GM19351 (cell line): ENCODE results near the gene LMBR1L.
"Not testable (repeated sequence)": the region's sequence is repeated elsewhere in the genome, so short reads cannot be mapped to it uniquely, and the experiment has no call there.

ENCODE experiments used
- ATAC-seq: cut with Tn5 transposase; IDR thresholded peaks from one replicate; pipeline ENCODE4 v1.9.1; 2021; ENCODE audit warnings: mild to moderate bottlenecking, moderate library complexity; ENCODE audit not compliant: unreplicated experiment

LMBR1L gene

GRCh38 chr12:49110464-49111155 is at the start of gene LMBR1L:
Gene LMBR1L, minus strand, starts transcription at chr12:49110847. Its CDS starts 292 bp downstream, at chr12:49110555.
- ATAC-seq: peak; percentile 97

GRCh38 chr12:49160399-49160798 is 49.8 kb upstream of the LMBR1L start:
- ATAC-seq: no peak

GRCh38 chr12:49154221-49154620 is 43.6 kb upstream of the LMBR1L start:
- no peak for ATAC-seq

- ATAC-seq: no peak
Observed at GRCh38 chr12:49147384-49147783, 36.7 kb upstream of the LMBR1L start.

- ATAC-seq: no peak
Observed at GRCh38 chr12:49146406-49146805, 35.8 kb upstream of the LMBR1L start.

GRCh38 chr12:49144384-49144783 is 33.7 kb upstream of the LMBR1L start:
- ATAC-seq: no peak

GRCh38 chr12:49138999-49139398 is 28.4 kb upstream of the LMBR1L start:
- no peak for ATAC-seq

GRCh38 chr12:49138587-49138986 is 27.9 kb upstream of the LMBR1L start:
- no peak for ATAC-seq

GRCh38 chr12:49137476-49137875 is 26.8 kb upstream of the LMBR1L start:
- no peak for ATAC-seq

GRCh38 chr12:49136997-49137396 is 26.4 kb upstream of the LMBR1L start:
- ATAC-seq: not testable (repeated sequence)

- ATAC-seq: no peak
Observed at GRCh38 chr12:49133590-49133989, 22.9 kb upstream of the LMBR1L start.

GRCh38 chr12:49133014-49133413 is 22.4 kb upstream of the LMBR1L start:
- ATAC-seq: no peak

- peak; percentile 5 for ATAC-seq
Observed at GRCh38 chr12:49131894-49132461, 21.3 kb upstream of the LMBR1L start.

GRCh38 chr12:49131051-49131893 is 20.6 kb upstream of the LMBR1L start, which contains the start of gene TUBA1B:
Gene TUBA1B, minus strand, starts transcription at chr12:49131395. Its CDS starts 95 bp downstream, at chr12:49131300.
- ATAC-seq: peak; percentile 60

- ATAC-seq: peak; percentile 59
Observed at GRCh38 chr12:49130151-49131050, 19.8 kb upstream of the LMBR1L start.

- no peak for ATAC-seq
Observed at GRCh38 chr12:49129332-49130150, 18.9 kb upstream of the LMBR1L start.

- ATAC-seq: not testable (repeated sequence)
Observed at GRCh38 chr12:49127971-49128370, 17.3 kb upstream of the LMBR1L start.

- ATAC-seq: no peak
Observed at GRCh38 chr12:49126852-49127763, 16.5 kb upstream of the LMBR1L start.
